WTC11 (cell line): ENCODE results near the gene KIAA1755. TPM values are rescaled to one million over a fixed set of nuclear protein-coding genes. Genes with fewer than 3 reads are reported as not detected.
A peak's percentile ranks its signal among the peaks of the same experiment; 100 is the strongest.

Experiments
- ATAC-seq: fragments of 200-7000 bp; cut with Tn5 transposase; 2 replicates; pipeline ENCODE4 v1.10.0; 2021; ENCODE audit warnings: mild to moderate bottlenecking, moderate library complexity
- CTCF ChIA-PET: fragments of 300-600 bp; sonication (Branson Sonifier 250); formaldehyde crosslinking; loops from one replicate; lab custom pipeline; 2021; ENCODE audit warnings: antibody characterized with exemption; lab: Charles Lee
- POLR2A ChIA-PET: fragments of 350-600 bp; sonication (Branson Sonifier 250); formaldehyde crosslinking; loops from one replicate; lab custom pipeline; 2021; ENCODE audit warnings: antibody characterized with exemption; lab: Charles Lee
- DNase-seq: peaks from one replicate; pipeline ENCODE4 v3.0.0; 2021; ENCODE audit warnings: low spot score
- H3K27ac Mint-ChIP-seq: 2 replicates; pipeline ENCODE4 v1.8.0; 2021; ENCODE audit warnings: mixed read lengths
- H3K27me3 Mint-ChIP-seq: 2 replicates; pipeline ENCODE4 v1.8.0; 2021; ENCODE audit warnings: low read depth, mild to moderate bottlenecking, moderate library complexity, mixed read lengths
- H3K36me3 Mint-ChIP-seq: 2 replicates; pipeline ENCODE4 v1.8.0; 2021; ENCODE audit warnings: mixed read lengths
- H3K4me1 Mint-ChIP-seq: 2 replicates; pipeline ENCODE4 v1.8.0; 2022; ENCODE audit warnings: mixed read lengths
- H3K4me3 Mint-ChIP-seq: 2 replicates; pipeline ENCODE4 v1.8.0; 2021; ENCODE audit warnings: mild to moderate bottlenecking, moderate library complexity, mixed read lengths
- H3K9me3 Mint-ChIP-seq: 2 replicates; pipeline ENCODE4 v1.8.0; 2021; ENCODE audit warnings: mixed read lengths
- EMX1 ChIP-seq: fragments of 250-450 bp; sonication (Bioruptor Pico); IDR thresholded peaks from 2 replicates; pipeline ENCODE4 v1.8.0; 2021; ENCODE audit warnings: mild to moderate bottlenecking
- HMGA2 ChIP-seq: fragments of 250-450 bp; sonication (Bioruptor Pico); IDR thresholded peaks from 2 replicates; pipeline ENCODE4 v1.4.0; 2021; ENCODE audit warnings: mild to moderate bottlenecking, moderate library complexity
- NR3C1 ChIP-seq: sonication (generic); formaldehyde crosslinking; conservative IDR thresholded peaks from 2 replicates; pipeline ENCODE4 v1.8.1; 2023; ENCODE audit warnings: low read depth, mild to moderate bottlenecking, missing genetic modification reagents
- ZNF263 ChIP-seq: sonication (generic); formaldehyde crosslinking; IDR thresholded peaks from 2 replicates; pipeline ENCODE4 v1.8.1; 2022; ENCODE audit warnings: low read depth, mild to moderate bottlenecking, moderate library complexity, missing genetic modification reagents
- ZNF396 ChIP-seq: fragments of 250-450 bp; sonication (Bioruptor Pico); IDR thresholded peaks from 2 replicates; pipeline ENCODE4 v1.8.0; 2021; ENCODE audit warnings: mild to moderate bottlenecking, moderate library complexity, borderline replicate concordance
- ZNF423 ChIP-seq: fragments of 250-450 bp; sonication (Bioruptor Pico); IDR thresholded peaks from 2 replicates; pipeline ENCODE4 v2.1.2; 2022; ENCODE audit warnings: mild to moderate bottlenecking, moderate library complexity
- total RNA-seq: library from RNA; stranded (reverse); gene quantifications from 3 replicates; pipeline ENCODE4 v1.2.3, GENCODE V29; 2021
- TF ChIP-seq, protein P1 (sequence below): fragments of 250-450 bp; sonication (Bioruptor Pico); IDR thresholded peaks from 2 replicates; pipeline ENCODE4 v1.8.0; 2021; ENCODE audit warnings: mild to moderate bottlenecking
- TF ChIP-seq, protein P2 (sequence below): fragments of 200-600 bp; IDR thresholded peaks from 2 replicates; pipeline ENCODE4 v1.8.0; 2022; ENCODE audit warnings: antibody characterized with exemption
- TF ChIP-seq, protein P3 (sequence below): sonication (generic); formaldehyde crosslinking; IDR thresholded peaks from 2 replicates; pipeline ENCODE4 v1.8.1; 2022; ENCODE audit warnings: mild to moderate bottlenecking, moderate library complexity, missing genetic modification reagents
- TF ChIP-seq, protein P4 (sequence below): sonication (generic); formaldehyde crosslinking; IDR thresholded peaks from 2 replicates; pipeline ENCODE4 v1.8.1; 2023; ENCODE audit warnings: mild to moderate bottlenecking, missing genetic modification reagents, borderline replicate concordance

The KIAA1755 gene
- total RNA-seq, 1 experiment from 2014 or later = 0.50 TPM

DNA sequence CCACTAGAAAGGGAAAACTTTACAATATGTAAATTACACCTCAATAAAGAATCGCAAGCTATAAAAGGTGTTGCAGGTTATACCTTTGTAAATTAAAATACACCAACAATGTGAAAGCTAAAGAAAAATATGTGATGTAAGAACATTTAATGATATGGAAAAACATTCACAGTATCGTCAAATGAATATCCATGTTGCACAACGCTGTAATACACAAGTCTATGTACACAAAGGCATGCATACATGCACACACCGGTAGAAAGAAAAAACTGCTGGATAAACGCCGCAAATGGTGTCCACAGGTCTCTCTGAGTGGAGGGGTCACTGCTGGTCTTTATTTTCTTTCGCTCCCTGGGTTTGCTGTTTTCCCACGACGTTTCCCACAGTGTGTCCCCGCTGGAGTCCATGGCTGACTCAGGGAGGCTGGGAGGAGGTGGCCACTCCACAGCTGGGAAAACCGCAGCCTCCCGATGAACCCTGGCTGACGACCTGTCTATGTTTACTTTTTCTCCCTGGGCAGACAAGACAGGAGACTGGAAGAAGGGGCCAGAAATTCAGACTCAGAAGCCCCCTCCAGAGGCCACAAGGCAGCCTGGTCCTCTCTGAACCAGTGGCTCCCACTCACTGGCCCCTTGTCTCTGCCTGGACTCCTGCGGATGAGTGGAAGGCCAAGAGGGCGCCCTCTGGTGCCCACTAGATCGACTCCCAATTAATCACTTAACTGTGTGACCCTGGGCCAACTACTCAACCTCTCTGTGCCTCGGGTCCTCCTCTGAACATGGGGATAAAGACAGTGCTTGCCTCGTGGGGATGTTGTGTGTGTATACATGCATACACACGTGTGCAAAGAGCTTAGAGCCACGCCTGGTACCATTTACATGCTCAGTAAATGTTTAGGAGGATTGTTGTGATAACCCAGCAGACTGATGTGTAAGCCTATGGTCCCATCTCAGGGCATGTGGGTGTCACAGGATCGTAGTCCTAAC lies 30.6 kb upstream of the KIAA1755 start (continued):
- no peak for TF ChIP-seq ZNF263 (CRISPR knock-in tag)
- no peak for TF ChIP-seq HMGA2 (CRISPR knock-in tag)
- no peak for TF ChIP-seq ZNF423
- TF ChIP-seq, protein P1, sequence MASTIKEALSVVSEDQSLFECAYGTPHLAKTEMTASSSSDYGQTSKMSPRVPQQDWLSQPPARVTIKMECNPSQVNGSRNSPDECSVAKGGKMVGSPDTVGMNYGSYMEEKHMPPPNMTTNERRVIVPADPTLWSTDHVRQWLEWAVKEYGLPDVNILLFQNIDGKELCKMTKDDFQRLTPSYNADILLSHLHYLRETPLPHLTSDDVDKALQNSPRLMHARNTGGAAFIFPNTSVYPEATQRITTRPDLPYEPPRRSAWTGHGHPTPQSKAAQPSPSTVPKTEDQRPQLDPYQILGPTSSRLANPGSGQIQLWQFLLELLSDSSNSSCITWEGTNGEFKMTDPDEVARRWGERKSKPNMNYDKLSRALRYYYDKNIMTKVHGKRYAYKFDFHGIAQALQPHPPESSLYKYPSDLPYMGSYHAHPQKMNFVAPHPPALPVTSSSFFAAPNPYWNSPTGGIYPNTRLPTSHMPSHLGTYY (CRISPR knock-in tag) = 0 out of 2 replicates have a peak, but pooled peaks have one; percentile 48
- no peak for TF ChIP-seq NR3C1 (CRISPR knock-in tag)
- 0 out of 2 replicates have a peak, but pooled peaks have one; percentile 60 for TF ChIP-seq EMX1 (CRISPR knock-in tag)
- TF ChIP-seq, protein P2, sequence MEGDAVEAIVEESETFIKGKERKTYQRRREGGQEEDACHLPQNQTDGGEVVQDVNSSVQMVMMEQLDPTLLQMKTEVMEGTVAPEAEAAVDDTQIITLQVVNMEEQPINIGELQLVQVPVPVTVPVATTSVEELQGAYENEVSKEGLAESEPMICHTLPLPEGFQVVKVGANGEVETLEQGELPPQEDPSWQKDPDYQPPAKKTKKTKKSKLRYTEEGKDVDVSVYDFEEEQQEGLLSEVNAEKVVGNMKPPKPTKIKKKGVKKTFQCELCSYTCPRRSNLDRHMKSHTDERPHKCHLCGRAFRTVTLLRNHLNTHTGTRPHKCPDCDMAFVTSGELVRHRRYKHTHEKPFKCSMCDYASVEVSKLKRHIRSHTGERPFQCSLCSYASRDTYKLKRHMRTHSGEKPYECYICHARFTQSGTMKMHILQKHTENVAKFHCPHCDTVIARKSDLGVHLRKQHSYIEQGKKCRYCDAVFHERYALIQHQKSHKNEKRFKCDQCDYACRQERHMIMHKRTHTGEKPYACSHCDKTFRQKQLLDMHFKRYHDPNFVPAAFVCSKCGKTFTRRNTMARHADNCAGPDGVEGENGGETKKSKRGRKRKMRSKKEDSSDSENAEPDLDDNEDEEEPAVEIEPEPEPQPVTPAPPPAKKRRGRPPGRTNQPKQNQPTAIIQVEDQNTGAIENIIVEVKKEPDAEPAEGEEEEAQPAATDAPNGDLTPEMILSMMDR = peak; percentile 38; the same call in 1 of the 2 replicates
- TF ChIP-seq ZNF396 (CRISPR knock-in tag) = no peak
- TF ChIP-seq, all 79 proteins: peak for 5

DNA sequence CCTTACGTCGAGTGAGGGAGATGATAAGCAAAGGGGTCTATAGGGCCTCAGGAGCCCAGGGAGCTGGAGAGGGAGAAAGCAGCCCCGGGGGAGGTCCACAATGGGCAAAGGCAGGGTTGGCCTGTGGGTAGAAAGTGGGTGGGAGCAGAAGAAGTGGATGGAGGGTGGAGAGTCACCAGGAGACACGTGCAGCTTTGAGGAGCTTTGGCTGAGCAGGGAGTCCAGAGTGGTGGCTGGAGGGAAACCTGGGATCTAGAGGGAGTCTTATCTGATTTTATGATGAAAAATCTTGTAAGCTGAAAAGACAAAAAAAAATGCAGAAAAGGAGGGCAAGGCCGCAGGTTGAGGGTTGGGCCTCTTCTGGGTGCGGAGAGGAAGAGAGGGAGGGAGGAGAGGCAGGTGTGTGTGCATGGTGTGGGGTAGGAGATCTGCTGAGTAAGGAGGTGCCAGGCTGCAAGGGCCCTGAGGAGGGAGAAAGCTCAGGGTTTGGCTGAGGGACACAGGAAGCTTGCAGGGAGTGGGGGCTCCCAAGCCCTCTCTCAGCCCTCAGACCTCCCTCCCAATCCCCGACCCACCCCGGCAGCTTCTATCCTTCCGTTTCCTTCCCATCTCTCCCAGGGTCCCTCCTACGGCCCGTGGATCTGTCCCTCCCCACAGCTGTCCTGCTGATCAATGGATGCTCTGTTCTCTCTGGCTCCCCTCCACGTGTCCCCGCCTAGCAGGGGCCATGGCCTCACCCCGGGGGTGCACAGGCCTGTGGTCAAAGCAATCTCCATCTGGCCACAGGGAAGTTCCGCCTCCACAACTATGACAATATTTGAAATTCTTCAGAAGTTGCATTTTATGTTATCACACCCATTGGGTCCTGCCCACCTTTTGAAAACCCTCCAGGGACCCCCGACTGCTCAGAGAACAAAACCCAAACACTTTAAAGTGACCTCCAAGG lies 26.3 kb upstream of the KIAA1755 start:
- Mint-ChIP-seq H3K9me3 (peaks cover 25% of the 10 kb centered on the region), H3K4me1 (peaks cover 17% of the 10 kb centered on the region), H3K4me3 (no peak overlapping the region), H3K27me3 (no peaks in the 10 kb centered on the region; the same call in 1 of the 2 replicates), H3K36me3 (peaks cover 6% of the 10 kb centered on the region), H3K27ac (no peak overlapping the region)
- TF ChIP-seq, protein P3, sequence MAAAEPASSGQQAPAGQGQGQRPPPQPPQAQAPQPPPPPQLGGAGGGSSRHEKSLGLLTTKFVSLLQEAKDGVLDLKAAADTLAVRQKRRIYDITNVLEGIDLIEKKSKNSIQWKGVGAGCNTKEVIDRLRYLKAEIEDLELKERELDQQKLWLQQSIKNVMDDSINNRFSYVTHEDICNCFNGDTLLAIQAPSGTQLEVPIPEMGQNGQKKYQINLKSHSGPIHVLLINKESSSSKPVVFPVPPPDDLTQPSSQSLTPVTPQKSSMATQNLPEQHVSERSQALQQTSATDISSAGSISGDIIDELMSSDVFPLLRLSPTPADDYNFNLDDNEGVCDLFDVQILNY (CRISPR knock-in tag) = no peak
- TF ChIP-seq, protein P4, sequence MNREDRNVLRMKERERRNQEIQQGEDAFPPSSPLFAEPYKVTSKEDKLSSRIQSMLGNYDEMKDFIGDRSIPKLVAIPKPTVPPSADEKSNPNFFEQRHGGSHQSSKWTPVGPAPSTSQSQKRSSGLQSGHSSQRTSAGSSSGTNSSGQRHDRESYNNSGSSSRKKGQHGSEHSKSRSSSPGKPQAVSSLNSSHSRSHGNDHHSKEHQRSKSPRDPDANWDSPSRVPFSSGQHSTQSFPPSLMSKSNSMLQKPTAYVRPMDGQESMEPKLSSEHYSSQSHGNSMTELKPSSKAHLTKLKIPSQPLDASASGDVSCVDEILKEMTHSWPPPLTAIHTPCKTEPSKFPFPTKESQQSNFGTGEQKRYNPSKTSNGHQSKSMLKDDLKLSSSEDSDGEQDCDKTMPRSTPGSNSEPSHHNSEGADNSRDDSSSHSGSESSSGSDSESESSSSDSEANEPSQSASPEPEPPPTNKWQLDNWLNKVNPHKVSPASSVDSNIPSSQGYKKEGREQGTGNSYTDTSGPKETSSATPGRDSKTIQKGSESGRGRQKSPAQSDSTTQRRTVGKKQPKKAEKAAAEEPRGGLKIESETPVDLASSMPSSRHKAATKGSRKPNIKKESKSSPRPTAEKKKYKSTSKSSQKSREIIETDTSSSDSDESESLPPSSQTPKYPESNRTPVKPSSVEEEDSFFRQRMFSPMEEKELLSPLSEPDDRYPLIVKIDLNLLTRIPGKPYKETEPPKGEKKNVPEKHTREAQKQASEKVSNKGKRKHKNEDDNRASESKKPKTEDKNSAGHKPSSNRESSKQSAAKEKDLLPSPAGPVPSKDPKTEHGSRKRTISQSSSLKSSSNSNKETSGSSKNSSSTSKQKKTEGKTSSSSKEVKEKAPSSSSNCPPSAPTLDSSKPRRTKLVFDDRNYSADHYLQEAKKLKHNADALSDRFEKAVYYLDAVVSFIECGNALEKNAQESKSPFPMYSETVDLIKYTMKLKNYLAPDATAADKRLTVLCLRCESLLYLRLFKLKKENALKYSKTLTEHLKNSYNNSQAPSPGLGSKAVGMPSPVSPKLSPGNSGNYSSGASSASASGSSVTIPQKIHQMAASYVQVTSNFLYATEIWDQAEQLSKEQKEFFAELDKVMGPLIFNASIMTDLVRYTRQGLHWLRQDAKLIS (CRISPR knock-in tag) = no peak
- ATAC-seq (peak; percentile 14; the same call in 1 of the 2 replicates), DNase-seq (no peak)
- CTCF ChIA-PET = interaction anchor here (0.9 to 2.0 kb wide), 6 partner anchors 18 to 229 kb away, joined by 3 to 9 read pairs (median 4); no protein-coding TSS in a partner anchor
- POLR2A ChIA-PET = interaction anchor here (0.6 to 0.7 kb wide), 3 partner anchors 10 to 18 kb away, joined by 3 to 5 read pairs (median 3); no protein-coding TSS in a partner anchor
